MCF 10A (cell line): Measurements from ENCODE around the gene TVP23C. TPM values are rescaled to one million over a fixed set of nuclear protein-coding genes. Genes with fewer than 3 reads are reported as not detected.

Experiments used
- BruUV-seq: library from RNA; stranded (reverse); fragments of 400-500 nt; replicated peaks from 2 replicates; lab custom pipeline; 2021; lab: Mats Ljungman, UMichigan
- CTCF ChIA-PET: fragments of 300-600 bp; sonication (Branson Sonifier 250); formaldehyde crosslinking; extraction: SDS; loops from one replicate; lab custom pipeline; 2021; ENCODE audit warnings: antibody characterized with exemption, inconsistent platforms; lab: Yijun Ruan, JAX
- POLR2A ChIA-PET: fragments of 300-600, 350-650 bp; sonication (Branson Sonifier 250); formaldehyde crosslinking; extraction: SDS; loops from one replicate; lab custom pipeline; 2020; ENCODE audit warnings: antibody characterized with exemption, inconsistent platforms; lab: Yijun Ruan, JAX
- DNase-seq: peaks from one replicate; pipeline ENCODE4 v3.0.0-alpha.2; 2018; ENCODE audit not compliant: unreplicated experiment
- H3K27ac Mint-ChIP-seq: one replicate; pipeline ENCODE4 v1.8.0; 2022; ENCODE audit warnings: mild to moderate bottlenecking, low read depth, mixed read lengths; ENCODE audit not compliant: unreplicated experiment
- H3K27me3 Mint-ChIP-seq: one replicate; pipeline ENCODE4 v1.8.0; 2022; ENCODE audit warnings: mixed read lengths; ENCODE audit not compliant: insufficient read depth, unreplicated experiment
- H3K36me3 Mint-ChIP-seq: one replicate; pipeline ENCODE4 v1.8.0; 2022; ENCODE audit warnings: mild to moderate bottlenecking, moderate library complexity, mixed read lengths; ENCODE audit not compliant: insufficient read depth, unreplicated experiment
- H3K4me1 Mint-ChIP-seq: one replicate; pipeline ENCODE4 v1.8.0; 2022; ENCODE audit warnings: mixed read lengths; ENCODE audit not compliant: insufficient read depth, unreplicated experiment
- H3K4me3 Mint-ChIP-seq: one replicate; pipeline ENCODE4 v1.8.0; 2022; ENCODE audit warnings: mild to moderate bottlenecking, moderate library complexity, mixed read lengths; ENCODE audit not compliant: unreplicated experiment
- H3K9me3 Mint-ChIP-seq: one replicate; pipeline ENCODE4 v1.8.0; 2022; ENCODE audit warnings: mixed read lengths; ENCODE audit not compliant: unreplicated experiment
- intact Hi-C: fragments of 100-400 bp; cut with micrococcal nuclease; formaldehyde crosslinking; loops from 2 replicates; pipeline ENCODE4 v1.14.1; 2022
- total RNA-seq: library from RNA; stranded (reverse); gene quantifications from 2 replicates; pipeline ENCODE4 v1.2.3, GENCODE V29; 2022
- TF ChIP-seq, protein P1 (sequence below): fragments of 200-600 bp; IDR thresholded peaks from one replicate; pipeline ENCODE4 v1.8.0; 2022; ENCODE audit warnings: antibody characterized with exemption, mild to moderate bottlenecking; ENCODE audit not compliant: unreplicated experiment

The TVP23C gene
- total RNA-seq, 1 experiment from 2014 or later: 26.7 TPM

DNA sequence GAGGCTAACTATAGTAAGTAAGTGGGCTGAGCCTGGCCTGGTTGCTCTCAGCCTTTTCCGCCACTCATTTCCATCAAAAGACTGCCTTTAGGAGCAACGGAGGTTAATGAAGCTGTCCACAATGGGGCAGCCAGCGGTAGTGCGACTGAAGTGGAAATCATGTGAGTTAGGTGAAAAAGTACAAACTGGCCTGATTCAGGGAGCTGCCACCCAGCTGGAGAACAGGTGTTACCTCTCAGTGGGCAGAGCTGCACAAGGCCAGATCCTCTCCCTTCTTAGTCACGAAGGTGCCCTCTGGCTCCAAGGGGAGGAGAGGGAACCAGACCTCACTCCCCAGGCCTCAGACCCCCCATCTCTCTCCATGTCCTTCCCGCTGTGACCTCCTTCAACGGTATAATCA, 61.5 kb downstream of the TVP23C start:
- Mint-ChIP-seq H3K9me3 (no peaks in the 10 kb centered on the region), H3K27me3 (no peaks in the 10 kb centered on the region), H3K36me3 (peaks cover 29% of the 10 kb centered on the region), H3K27ac (no peak overlapping the region), H3K4me1 (peaks cover 7% of the 10 kb centered on the region), H3K4me3 (no peak overlapping the region)
- POLR2A ChIA-PET: no interaction called here
- DNase-seq: no peak
- TF ChIP-seq, protein P1, sequence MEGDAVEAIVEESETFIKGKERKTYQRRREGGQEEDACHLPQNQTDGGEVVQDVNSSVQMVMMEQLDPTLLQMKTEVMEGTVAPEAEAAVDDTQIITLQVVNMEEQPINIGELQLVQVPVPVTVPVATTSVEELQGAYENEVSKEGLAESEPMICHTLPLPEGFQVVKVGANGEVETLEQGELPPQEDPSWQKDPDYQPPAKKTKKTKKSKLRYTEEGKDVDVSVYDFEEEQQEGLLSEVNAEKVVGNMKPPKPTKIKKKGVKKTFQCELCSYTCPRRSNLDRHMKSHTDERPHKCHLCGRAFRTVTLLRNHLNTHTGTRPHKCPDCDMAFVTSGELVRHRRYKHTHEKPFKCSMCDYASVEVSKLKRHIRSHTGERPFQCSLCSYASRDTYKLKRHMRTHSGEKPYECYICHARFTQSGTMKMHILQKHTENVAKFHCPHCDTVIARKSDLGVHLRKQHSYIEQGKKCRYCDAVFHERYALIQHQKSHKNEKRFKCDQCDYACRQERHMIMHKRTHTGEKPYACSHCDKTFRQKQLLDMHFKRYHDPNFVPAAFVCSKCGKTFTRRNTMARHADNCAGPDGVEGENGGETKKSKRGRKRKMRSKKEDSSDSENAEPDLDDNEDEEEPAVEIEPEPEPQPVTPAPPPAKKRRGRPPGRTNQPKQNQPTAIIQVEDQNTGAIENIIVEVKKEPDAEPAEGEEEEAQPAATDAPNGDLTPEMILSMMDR: no peak
- intact Hi-C loops: no loop called here
- no TSS peak for BruUV-seq
- CTCF ChIA-PET: interaction anchor here (0.5 to 7.1 kb wide), 4 partner anchors 11 to 1920 kb away, joined by 3 to 148 read pairs (median 12); partner anchors contain the start of gene PMP22

DNA sequence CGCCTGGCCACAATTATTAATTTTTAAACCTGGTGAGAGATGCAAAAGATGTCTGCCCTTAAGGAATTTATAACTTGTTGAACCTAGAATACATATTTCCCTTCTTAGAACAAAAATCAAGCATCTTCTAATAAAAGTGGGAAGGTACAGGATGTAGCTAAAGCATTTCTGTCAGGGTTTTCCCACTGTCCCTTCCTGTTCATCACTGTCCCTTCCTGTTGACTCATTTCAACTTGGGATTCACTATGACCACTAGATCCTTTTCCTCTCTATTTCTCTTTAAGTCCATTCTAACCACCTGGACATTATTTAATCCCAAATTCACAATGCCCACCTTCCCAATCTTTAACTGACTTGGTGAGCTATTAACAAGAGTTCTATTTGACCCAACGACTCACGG, 62.0 kb downstream of the TVP23C start:
- BruUV-seq: no TSS peak
- TF ChIP-seq, protein P1: no peak
- ChIA-PET POLR2A (no interaction called here), CTCF (interaction anchor here (0.5 to 7.1 kb wide), 4 partner anchors 11 to 1920 kb away, joined by 3 to 148 read pairs (median 12); partner anchors contain the start of gene PMP22)
- intact Hi-C loops: no loop called here
- Mint-ChIP-seq H3K9me3 (no peaks in the 10 kb centered on the region), H3K27ac (no peak overlapping the region), H3K36me3 (peaks cover 27% of the 10 kb centered on the region), H3K27me3 (no peaks in the 10 kb centered on the region), H3K4me3 (no peak overlapping the region), H3K4me1 (peaks cover 7% of the 10 kb centered on the region)
- DNase-seq: no peak

DNA sequence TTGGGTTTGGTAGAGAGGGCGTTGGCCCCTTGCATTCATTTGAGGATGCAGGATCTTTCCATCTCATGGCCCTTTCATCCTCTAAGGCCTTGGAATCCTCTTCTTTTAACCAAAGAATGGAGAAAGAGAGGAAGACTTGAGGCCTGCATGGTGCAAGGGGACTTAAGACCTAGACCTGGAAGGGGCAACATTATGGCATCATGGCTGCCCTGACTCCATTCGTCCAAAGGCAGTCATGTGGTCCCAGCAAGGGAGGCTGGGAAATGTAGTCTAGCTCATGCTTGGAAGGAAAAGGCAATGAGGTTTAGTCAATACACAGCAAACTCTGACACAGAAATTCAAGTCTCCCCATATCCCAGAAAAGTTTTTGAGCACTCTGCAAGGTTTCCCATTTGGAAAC, 65.2 kb downstream of the TVP23C start:
- DNase-seq: peak; percentile 9
- H3K4me3 Mint-ChIP-seq: no peak overlapping the region
- H3K27ac Mint-ChIP-seq: no peak overlapping the region
- TF ChIP-seq, protein P1: no peak
- CTCF ChIA-PET: interaction anchor here (1.1 to 7.1 kb wide), 3 partner anchors 236 to 250 kb away, joined by 3 to 148 read pairs (median 3); partner anchors contain the start of gene PMP22
- no TSS peak for BruUV-seq
- POLR2A ChIA-PET: no interaction called here
- H3K27me3 Mint-ChIP-seq: no peaks in the 10 kb centered on the region
- no peaks in the 10 kb centered on the region for H3K9me3 Mint-ChIP-seq
- intact Hi-C loops: no loop called here
- peaks cover 7% of the 10 kb centered on the region for H3K4me1 Mint-ChIP-seq
- peaks cover 26% of the 10 kb centered on the region for H3K36me3 Mint-ChIP-seq

DNA sequence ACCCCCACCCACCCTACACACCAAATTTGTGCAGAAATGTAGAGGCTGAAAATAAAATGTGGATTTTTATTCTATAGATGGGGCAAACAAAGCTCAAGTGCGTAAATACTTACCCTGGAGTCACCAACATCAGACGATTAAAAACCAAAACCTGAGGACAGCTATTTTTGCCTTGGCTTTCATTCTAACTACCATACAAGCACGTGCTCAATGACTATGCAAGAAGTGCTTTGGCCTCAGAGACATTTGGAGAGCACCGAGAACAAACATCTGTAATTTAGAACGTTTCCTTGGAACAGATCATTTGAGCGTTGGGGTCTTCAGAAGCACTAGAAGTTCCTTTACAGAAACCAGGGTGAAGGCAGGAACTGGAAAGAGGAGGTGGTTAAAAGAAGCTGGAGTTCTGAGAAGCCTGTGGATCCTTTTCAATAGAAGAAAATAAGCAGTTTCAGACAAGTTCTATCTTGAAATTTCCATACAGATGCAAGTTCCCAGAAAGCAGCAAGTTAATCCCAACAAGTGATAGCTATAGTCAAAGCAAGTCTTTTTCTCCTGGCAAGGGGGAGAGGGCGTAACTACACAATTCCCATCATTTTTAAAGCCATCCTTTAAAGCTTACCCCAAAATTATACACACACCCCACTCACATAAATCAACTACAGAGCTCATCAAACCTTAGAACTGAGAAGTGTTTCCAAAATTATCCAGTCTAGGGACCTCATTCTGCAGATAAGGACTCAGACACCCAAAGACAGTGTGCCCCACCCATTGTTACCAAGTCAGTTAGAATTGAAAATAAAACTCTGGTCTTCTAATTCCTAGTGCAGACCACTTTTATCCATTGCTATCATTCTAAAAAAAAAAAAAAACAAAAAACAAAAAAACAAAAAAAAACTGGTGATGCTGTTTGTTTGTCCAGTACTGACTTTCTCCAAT, 66.3 kb downstream of the TVP23C start:
- peaks cover 20% of the 10 kb centered on the region for H3K36me3 Mint-ChIP-seq
- no peaks in the 10 kb centered on the region for H3K27me3 Mint-ChIP-seq
- no peak overlapping the region for H3K4me3 Mint-ChIP-seq
- no peaks in the 10 kb centered on the region for H3K4me1 Mint-ChIP-seq
- CTCF ChIA-PET: interaction anchor here (0.6 to 1.9 kb wide), 7 partner anchors 13 to 785 kb away, joined by 3 to 7 read pairs (median 3); no protein-coding TSS in a partner anchor
- BruUV-seq: no TSS peak
- TF ChIP-seq, protein P1: no peak
- no peak for DNase-seq
- no peaks in the 10 kb centered on the region for H3K9me3 Mint-ChIP-seq
- POLR2A ChIA-PET: no interaction called here
- intact Hi-C loops: no loop called here
- H3K27ac Mint-ChIP-seq: no peak overlapping the region
